ENCODE results near the gene KLK5.
A peak's percentile ranks its signal among the peaks of the same experiment; 100 is the strongest.
"Not testable (repeated sequence)": the region's sequence is repeated elsewhere in the genome, so short reads cannot be mapped to it uniquely, and the experiment has no call there.

Gene KLK5

DNA sequence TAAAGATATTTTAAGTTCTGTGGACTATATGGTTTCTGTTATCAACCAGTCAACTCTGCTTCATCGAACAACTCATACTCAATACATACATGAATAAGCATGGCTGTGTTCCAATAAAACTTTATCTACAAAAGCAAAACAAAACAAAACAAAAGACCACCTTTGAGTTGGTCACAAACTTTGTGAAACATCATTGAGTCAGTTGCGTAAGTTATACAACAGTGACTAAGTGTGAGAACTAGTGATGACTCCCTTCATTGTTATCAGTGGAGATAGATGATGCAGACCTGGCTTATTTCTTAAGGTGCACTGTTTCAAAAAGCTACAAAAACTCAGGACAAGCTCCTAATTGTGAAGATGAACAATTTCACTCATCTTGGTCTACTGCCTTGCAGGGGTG is 27.1 kb downstream of the KLK5 start:
- H3K4me3 ChIP-seq (ENCODE audit: low read depth, low read length) = no peak overlapping the region

GRCh38 chr19:50924586-50924985 is 28.3 kb downstream of the KLK5 start:
- no peak overlapping the region for H3K4me3 ChIP-seq (ENCODE audit: low read depth, low read length)

DNA sequence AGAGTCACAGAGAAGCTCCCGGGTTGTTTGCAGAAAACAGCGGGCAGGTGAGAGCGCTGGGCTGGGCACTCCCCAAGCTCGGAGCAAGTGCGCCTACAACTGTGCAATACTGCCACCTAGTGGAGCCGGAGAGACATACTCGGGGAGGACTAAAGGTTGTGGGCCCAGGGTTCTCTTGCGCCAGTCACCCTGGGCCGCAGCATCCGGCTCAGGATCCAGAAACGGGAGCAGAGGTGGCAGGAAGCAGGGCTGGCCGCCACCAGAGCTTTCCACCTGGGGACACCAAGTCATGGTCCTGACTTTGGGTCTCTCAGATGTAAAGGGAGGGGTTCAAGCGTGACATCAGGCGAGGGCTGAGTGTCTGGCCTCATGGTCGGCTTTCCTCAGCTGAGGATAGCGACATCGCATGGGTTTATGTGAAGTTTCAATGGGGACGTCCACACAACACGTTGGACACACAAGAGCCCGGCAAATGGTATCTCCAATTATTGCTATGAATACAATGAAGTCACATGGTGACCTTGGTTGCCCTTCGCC is 30.5 kb downstream of the KLK5 start:
- no peak overlapping the region for H3K4me3 ChIP-seq (ENCODE audit: low read depth, low read length)

DNA sequence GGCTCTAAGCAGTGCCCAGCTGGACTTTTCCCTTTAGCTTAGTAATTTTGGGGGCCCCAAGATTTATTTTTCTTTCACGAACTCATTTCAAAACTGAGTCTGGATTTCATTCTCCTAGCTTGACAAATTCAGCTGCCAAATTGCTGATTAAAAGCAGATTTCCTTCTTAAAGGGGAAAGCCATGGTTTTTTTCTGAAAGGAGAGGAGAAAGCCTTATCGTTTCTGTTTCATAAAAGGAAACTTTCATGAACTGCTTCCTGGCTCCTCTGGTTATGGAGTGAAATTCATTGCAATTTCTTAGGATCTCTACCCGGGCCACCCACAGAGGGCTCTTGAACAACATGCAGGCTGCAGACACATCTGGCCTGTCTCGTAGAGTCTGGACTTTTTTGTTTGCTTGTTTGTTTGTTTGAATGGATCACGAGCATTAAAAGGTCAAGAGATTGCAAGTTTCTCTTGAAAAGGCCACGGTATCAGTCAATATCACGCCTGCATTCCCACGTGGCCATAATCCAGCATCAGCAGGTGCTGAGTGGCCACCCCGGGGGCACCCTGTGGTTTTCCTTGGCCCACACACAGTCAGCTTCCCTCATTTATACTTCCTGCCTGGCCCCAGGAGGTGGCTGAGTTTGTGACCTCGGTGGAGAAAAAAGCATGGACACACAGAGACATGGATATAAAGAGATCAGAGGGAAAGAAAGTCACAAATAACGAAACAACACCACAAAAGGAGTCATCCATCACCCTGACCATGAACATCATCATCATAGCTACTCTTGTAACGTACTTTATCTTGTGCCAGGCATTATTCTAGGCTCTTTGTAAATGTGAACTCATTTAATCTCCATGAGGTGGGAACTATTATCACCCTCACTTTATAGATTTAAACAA is 31.2 kb downstream of the KLK5 start:
- no peak overlapping the region for H3K4me3 ChIP-seq (ENCODE audit: low read depth, low read length)

DNA sequence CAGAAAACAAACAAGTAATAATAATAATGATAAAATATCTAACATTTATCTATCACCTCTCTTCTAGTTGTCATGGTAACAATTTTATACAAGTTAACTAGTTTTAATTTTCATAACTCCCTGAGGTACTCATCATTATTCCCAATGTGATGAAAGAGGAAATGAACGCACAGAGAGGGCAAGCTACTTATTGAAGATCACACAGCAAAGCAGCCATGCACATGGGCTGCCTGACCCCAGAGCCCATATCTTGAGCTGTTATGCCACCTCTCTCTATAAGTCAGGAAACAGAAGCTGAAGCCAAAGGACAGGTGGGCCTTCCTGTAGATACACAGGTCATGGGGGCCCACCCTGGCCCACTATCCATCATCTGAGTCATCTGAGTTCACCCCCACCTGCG is 36.8 kb downstream of the KLK5 start:
- no peak overlapping the region for H3K4me3 ChIP-seq (ENCODE audit: low read depth, low read length)

DNA sequence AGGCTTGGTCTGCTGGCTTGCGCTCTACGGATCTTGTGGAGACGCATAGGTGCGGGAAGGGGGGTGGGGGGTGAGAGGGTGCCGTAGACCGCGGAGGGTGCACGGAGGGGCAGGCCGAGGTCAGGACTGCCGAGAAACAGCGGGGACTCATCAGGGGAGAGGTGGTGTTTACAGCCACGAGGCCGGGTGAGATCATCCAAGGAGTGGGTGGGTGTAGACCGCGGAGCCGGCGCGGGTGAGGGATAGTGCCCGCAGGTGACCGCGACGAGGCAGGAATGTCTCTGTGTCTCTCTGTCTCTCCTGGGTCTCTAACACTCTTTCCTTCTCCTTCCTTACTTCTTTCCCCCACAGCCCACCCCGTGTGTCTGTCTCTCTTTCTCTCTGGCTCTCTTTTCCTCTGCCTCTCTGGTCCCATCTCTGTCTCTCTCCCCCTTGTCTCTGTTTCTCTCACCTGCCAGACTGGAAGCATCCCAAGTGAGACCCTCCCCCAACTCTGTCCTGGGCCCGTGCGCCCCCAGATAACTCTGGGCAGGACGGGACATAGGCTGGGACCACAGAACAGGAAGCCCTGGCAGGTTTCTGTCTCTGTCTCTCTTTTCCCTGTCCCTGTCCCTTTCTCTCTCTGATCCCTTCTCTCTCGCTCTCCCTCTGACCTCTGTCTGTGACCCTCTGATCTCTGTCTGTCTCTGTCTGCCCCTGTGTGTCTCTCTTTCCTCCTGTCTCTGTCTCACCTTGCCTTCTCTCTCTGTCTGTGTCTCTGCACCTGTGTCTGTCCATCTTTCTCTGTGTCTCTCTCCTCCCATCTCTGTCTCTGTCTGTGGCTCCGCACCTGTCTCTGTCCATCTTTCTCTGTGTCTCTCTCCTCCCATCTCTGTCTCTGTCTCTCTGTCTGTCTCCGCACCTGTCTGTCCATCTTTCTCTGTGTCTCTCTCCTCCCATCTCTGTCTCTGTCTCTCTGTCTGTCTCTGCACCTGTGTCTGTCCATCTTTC is 39.8 kb downstream of the KLK5 start:
- no peak overlapping the region for H3K4me3 ChIP-seq (ENCODE audit: low read depth, low read length)

DNA sequence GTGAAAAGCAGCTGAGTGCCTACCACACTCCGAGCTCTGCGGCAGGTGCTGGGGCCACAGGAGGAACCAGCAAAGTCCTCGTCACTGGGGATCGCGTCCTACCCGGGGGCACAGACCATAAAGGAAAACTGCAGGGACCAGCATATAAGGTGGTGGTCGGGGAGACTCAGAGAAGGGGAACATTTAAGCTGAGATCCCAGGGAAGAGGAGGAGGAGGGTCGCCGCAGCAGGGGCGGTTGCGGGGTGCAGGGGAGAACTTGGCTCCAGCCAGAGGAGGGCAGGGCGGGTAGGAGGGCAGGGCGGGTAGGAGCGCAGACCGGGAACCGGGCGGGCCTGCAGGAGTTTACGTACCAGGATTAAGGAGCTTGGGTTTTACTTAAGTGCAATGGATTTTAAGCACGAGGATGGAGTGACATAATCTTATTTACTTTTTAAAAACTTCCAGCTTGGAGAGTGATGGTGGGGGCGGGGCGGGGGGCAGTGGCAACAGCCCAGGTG is 40.7 kb downstream of the KLK5 start:
- H3K4me3 ChIP-seq (ENCODE audit: low read depth, low read length) = no peak overlapping the region

DNA sequence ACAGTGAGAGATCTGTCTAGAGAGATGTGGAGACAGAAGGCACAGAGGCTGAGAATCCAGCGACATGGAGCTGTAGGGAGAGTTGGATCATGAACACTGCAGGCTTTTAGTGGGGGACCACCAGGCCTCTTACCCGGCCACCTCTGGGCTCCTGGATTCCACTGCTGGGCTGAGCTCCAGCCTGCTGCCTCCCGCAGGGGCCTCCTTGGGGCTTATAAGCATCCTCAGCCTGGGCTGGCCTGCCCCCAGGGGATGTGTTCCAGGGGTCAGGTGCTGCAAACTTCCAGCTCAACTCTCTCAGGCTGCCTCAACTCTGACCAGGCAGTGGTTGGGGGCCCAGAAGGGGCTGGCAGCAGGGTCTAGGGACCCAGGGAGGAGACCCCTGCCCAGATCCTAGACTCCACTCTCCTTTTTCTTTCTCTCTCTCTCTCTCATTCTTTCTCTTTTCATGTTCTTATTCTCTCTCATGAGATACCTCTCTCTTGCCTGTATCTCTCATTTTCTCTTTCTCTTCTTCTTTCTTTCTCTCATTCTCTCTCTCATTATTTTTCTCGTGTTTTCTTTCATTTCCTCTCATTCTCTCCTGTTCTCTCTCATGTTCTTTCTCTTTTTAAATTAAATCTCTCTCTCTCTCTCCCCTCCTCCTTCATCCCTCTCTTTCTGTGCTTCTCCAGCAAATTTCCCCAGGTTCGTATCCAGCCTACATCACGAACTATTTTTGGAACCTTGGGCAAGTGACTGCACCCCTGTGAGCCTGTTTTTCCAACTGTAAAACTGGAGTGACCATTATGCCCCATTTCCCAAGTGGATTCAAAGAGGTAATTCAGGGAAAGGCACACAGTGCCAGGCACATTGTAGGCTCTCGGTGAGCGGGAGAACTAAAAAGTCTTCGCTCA is 41.4 kb downstream of the KLK5 start, which contains the start of gene KLK4:
Gene KLK4, minus strand, starts transcription at position 190 of the 896 bp plus-strand sequence. CDS start 657 bp downstream, outside the sequence.
- no peak within 1 kb of the TSS for H3K4me3 ChIP-seq (ENCODE audit: low read depth, low read length)

- no peak overlapping the region for H3K4me3 ChIP-seq (ENCODE audit: low read depth, low read length)
Measured at GRCh38 chr19:50910722-50911121, 42.1 kb downstream of the KLK5 start.

- H3K4me3 ChIP-seq (ENCODE audit: low read depth, low read length) = peak overlapping the region; percentile 51
Measured at GRCh38 chr19:50909240-50910070, 43.4 kb downstream of the KLK5 start.

DNA sequence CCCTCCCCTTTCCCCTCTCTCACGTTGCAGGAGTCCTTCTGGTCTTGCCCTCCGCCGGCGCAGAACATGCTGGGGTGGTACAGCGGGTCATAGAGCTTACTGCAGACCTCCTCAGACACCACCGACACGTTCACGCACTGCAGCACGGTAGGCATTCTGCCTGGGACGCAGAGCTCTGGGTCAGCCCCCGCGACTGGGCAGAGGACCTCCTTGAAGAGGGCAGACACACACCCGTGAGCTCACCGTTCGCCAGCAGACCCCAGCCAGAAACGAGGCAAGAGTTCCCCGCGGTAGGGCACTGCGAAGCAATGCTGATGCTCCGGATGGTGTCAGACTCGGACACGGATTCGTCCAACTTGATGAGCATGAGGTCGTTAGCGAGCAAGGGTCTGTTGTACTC is 44.5 kb downstream of the KLK5 start:
- no peak overlapping the region for H3K4me3 ChIP-seq (ENCODE audit: low read depth, low read length)

DNA sequence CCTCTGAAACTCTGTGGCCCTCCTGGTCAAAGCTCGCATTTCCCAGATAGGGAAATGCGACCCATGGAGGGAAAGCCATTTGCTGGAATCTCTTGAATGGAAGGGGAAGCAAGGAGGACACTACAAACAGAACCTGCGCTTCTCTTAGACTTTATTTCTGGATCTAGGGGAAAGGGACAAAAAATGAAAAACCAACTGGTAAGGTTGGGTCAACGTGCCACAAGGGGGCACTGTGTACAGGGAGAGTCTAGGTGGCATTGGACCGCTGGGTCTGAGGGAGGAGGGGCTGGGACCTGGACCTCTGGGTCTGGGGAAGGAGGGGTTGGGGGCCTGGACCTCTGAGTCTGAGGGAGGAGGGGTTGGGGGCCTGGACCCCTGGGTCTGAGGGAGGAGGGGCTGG is 46.6 kb downstream of the KLK5 start:
- H3K4me3 ChIP-seq (ENCODE audit: low read depth, low read length) = no peak overlapping the region

- no peak overlapping the region for H3K4me3 ChIP-seq (ENCODE audit: low read depth, low read length)
Measured at GRCh38 chr19:50902640-50903039, 50.2 kb downstream of the KLK5 start.

GRCh38 chr19:50899569-50899968 is 53.3 kb downstream of the KLK5 start:
- no peak overlapping the region for H3K4me3 ChIP-seq (ENCODE audit: low read depth, low read length)

DNA sequence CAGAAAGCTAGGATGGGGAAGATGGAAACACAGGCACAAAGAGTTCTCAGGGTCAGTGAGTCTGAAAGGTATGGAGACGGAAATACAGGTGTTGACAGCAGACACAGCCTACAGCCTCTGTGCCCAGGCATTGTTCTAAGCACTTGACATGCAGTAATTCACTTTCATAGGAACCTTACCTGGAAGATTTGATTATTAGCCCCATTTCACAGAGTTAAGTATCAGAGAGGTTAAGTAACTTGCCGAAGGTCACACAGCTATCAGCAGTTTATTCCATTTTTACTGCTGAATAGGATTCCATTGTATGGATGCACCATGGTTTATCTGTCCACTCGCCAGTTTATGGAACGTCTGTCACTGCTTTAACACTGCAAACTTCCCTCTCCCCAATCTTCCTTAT is 54.8 kb downstream of the KLK5 start:
- no peak overlapping the region for H3K4me3 ChIP-seq (ENCODE audit: low read depth, low read length)

DNA sequence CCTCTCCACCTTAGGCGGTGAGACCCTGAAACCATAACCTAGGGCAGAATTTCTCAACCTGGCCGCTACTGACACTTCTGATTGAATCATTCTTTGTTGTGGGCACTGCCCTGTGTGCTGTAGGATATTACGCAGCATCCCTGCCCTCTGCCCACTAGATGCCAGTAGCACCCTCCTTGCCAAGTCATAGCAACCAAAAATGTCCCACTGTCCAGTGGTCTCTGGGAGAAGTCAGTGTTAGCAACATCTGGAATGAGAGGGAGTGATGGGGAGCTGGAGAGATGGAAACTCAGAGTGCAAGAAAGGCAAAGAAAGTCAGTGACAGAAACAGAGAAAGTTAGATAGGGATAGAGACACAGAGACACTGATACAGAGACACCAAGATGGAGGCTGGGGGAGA is 55.2 kb downstream of the KLK5 start:
- no peak overlapping the region for H3K4me3 ChIP-seq (ENCODE audit: low read depth, low read length)

DNA sequence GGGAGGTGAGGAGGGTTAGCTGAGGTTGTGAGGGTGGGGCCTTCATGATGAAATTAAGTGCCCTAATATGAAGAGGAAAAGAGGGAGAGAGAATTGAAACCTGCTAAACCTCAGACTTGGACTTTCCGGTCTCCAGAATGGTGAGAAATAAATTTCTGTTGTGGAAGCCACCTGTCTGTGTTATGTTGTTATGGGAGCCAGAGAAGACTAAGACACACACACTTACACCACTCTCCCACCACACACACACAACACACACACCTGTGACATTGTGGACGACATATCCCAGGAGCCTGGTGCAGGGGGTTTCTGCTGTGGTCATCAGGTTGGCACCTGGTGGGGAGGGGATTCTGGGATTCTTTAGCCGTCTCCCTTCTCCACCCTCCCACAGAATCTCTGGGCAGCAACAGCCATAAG is 55.6 kb downstream of the KLK5 start:
- H3K4me3 ChIP-seq (ENCODE audit: low read depth, low read length) = no peak overlapping the region

GRCh38 chr19:50896591-50897190 is 56.1 kb downstream of the KLK5 start:
- H3K4me3 ChIP-seq (ENCODE audit: low read depth, low read length) = no peak overlapping the region

DNA sequence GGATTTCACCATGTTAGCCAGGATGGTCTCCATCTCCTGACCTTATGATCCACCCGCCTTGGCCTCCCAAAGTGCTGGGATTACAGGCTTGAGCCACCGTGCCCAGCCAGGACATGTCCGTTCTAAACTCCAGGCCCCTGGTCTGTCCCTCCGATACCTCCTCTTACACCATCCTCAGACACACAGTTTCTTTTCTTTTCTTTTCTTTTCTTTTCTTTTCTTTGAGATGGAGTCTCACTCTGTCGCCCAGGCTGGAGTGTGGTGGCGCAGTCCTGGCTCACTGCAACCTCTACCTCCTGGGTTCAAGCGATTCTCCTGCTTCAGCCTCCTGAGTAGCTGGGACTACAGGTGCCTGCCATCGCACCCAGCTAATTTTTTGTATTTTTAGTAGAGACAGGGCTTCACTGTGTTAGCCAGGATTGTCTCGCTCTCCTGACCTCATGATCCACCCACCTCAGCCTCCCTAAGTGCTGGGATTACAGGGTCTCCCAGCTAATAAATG is 56.7 kb downstream of the KLK5 start:
- H3K4me3 ChIP-seq (ENCODE audit: low read depth, low read length) = not testable (repeated sequence)

Measured in iPS-11a (cell line).